HG03159 (cell line): ENCODE measurements around the gene GMNN.

Experiments used
- ATAC-seq: cut with Tn5 transposase; IDR thresholded peaks from one replicate; pipeline ENCODE4 v1.9.1; 2021; ENCODE audit warnings: mild to moderate bottlenecking, moderate library complexity; ENCODE audit not compliant: unreplicated experiment

Gene GMNN

GRCh38 chr6:24799541-24799915 lies 24.8 kb downstream of the GMNN start:
- ATAC-seq = no peak

- no peak for ATAC-seq
Observed at GRCh38 chr6:24802271-24803059, 27.7 kb downstream of the GMNN start.

- ATAC-seq = no peak
Observed at GRCh38 chr6:24807584-24807983, 32.8 kb downstream of the GMNN start.

- ATAC-seq = no peak
Observed at GRCh38 chr6:24809728-24810127, 35.0 kb downstream of the GMNN start.

GRCh38 chr6:24818346-24818745 lies 43.6 kb downstream of the GMNN start:
- no peak for ATAC-seq

- ATAC-seq = no peak
Observed at GRCh38 chr6:24821860-24822444, 47.2 kb downstream of the GMNN start.

GRCh38 chr6:24822696-24823095 lies 48.0 kb downstream of the GMNN start:
- ATAC-seq = no peak

- no peak for ATAC-seq
Observed at GRCh38 chr6:24823185-24823584, 48.4 kb downstream of the GMNN start.

GRCh38 chr6:24824142-24824938 lies 49.6 kb downstream of the GMNN start:
- ATAC-seq = no peak

GRCh38 chr6:24825130-24825630 lies 50.4 kb downstream of the GMNN start:
- ATAC-seq = no peak

- no peak for ATAC-seq
Observed at GRCh38 chr6:24827162-24827561, 52.4 kb downstream of the GMNN start.

- no peak for ATAC-seq
Observed at GRCh38 chr6:24827970-24828369, 53.2 kb downstream of the GMNN start.

- ATAC-seq = no peak
Observed at GRCh38 chr6:24829657-24830056, 54.9 kb downstream of the GMNN start.

- ATAC-seq = no peak
Observed at GRCh38 chr6:24831771-24832716, 57.3 kb downstream of the GMNN start.

- ATAC-seq = no peak
Observed at GRCh38 chr6:24832794-24833193, 58.1 kb downstream of the GMNN start.

GRCh38 chr6:24833711-24834386 lies 59.1 kb downstream of the GMNN start:
- no peak for ATAC-seq
